ENCODE data around the gene UNC79.

Gene UNC79

DNA sequence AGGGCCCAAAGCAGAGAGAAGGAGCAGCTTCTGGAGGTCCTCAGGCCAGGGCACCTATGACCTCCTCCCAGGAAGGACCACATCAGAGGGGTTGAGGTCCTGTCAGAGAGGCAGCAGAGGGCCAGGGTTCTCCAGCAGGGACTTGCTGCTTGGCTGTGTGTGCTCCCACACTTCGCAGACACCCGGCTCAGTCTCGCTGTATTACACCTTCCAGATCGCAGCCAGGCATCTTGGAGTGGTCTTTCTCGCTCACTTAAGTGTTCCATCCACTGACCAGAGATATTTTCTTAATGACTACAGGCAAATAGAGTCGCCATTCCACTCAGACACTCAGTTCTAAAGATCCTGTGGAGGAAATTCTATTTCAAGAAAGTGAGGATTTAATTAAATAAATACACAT lies 273.2 kb downstream of the UNC79 start:
- DNase-seq (ENCODE audit: extremely low read depth in 1 of 2, low read depth in 1 of 2), result no peak

DNA sequence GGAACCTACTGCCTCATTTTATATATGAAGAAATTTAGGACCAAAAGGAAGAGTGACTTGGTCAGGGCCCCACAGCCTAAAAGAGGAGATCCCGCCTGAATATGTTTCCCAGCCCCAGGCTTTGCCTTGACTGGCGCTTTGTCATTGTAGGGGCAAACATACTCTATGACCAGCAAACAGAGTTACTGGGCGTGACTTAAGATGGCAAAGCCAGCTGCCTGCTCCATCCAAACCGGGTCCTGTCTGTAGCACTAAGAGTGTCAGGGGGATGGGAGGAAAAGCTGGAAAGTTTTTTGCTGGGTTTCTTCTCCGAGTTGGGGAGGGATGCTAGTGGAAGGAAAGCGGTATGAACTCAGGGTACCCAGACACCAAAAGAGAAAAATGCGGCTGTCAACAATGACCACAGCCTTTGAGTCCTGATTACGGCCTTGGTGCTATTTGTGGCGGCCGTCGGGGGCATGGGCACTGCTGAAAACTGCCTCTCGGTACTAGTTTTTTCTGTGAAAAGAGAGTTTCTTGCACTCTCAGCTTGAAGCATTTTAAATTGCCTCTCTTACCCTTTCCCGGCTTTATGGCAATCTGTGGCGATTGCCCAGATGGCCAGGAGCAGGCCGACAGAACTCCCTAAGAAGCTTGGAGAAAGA lies 274.9 kb downstream of the UNC79 start:
- DNase-seq (ENCODE audit: extremely low read depth in 1 of 2, low read depth in 1 of 2), result no peak

DNA sequence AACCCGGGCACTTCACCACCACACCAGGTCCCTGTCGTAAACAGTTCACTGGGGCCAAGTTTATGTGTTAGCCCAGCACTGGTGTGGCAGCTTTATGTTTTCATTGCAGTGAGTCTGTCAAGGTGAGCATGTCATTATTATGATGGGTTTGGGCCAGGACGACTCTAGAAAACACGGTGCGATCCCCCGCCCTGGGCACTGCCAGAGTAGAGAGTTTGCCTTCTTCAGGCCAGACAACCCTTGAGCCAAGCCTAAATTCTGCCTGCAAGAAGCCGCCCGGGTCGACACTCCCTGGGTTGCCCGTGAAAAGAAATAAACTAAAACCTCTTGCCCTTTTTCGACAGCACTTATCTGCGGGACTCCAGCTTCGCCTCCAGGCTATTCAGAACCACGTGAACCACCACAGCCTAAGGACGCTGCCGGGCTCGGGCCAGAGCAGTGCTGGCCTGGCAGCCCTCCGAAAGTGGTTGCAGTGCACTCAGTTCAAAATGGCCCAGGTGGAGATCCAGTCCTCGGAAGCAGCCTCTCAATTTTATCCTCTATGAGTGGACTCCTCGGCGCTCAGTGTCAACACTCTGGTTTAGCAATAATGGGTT lies 275.7 kb downstream of the UNC79 start:
- no peak for DNase-seq (ENCODE audit: extremely low read depth in 1 of 2, low read depth in 1 of 2)

DNA sequence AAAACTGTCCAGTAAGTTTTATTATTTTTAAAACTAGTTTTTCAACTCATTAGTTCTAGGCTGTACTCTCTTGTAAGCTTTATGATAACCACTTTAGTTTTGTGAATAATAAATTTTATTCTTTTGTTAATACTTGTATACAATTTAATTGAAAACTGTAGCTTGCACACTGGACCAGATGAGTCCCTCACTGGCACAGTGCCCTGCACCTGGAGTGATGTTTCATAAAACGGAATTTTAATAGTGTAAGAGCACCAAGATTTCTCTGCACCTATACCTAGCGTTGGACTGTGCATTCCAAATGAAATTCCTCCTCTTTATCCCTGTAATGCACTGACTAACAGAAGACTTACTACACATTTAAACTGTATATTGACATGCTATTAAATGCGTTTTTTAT lies 276.7 kb downstream of the UNC79 start:
- no peak for DNase-seq (ENCODE audit: extremely low read depth in 1 of 2, low read depth in 1 of 2)

DNA sequence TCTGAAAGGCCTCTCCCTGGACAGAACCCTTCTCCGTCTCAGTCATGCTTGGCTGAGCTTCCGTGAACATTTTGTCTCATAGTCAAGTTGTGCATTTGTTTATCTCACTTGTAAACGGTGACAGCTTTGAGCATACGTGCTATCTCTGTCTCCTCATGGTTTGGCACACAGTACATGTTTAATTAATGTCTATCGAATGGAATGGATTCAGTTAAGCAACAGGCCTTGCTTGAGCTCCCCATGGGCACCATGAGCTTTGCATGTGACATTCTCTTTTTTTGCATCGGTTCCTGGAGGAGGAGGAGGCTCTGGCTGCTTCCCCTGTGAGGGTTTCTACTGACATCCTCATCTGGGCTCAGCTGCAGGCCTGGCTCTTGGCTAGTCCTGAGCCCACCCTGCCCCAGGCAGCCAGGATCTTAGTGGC lies 277.6 kb downstream of the UNC79 start:
- DNase-seq (ENCODE audit: extremely low read depth in 1 of 2, low read depth in 1 of 2), result no peak

DNA sequence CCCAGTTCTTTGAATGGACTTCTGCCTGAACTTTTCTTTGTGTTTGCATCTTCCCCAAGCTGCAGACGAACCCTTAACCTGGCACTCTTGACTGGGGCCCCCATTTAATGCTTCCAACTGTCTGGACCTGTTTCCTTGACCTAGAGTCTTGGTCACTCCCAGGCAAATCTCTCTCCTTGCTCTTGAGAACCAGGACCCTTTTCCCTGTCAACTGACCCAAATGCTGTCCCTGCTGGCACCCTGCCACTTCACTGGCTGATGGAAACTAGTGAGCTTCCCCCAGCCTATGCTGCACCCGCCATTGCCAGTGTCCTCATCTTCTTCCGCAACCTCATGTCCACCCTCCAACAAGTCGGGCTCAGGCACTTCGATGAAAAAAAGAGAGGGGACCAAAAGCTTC lies 278.1 kb downstream of the UNC79 start:
- DNase-seq (ENCODE audit: extremely low read depth in 1 of 2, low read depth in 1 of 2), result no peak

DNA sequence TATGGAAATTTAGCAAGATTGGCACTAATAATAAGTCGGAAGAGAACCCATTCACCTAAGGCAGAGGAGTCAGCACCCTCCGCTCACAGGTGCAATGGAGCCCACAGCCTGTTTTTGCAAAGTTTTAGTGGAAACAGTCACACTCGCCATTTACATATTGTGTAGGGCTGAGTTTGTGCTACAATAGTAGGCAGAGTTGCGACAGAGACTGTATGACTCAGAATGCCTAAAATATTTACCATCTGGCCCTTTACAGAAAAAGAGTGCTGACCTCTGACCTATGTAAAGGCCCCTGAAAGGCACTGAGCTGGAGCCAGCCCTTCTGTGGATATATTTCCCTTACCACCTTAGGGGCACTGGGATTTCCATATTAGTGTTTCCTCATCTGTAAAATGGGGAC lies 278.5 kb downstream of the UNC79 start:
- no peak for DNase-seq (ENCODE audit: extremely low read depth in 1 of 2, low read depth in 1 of 2)

DNA sequence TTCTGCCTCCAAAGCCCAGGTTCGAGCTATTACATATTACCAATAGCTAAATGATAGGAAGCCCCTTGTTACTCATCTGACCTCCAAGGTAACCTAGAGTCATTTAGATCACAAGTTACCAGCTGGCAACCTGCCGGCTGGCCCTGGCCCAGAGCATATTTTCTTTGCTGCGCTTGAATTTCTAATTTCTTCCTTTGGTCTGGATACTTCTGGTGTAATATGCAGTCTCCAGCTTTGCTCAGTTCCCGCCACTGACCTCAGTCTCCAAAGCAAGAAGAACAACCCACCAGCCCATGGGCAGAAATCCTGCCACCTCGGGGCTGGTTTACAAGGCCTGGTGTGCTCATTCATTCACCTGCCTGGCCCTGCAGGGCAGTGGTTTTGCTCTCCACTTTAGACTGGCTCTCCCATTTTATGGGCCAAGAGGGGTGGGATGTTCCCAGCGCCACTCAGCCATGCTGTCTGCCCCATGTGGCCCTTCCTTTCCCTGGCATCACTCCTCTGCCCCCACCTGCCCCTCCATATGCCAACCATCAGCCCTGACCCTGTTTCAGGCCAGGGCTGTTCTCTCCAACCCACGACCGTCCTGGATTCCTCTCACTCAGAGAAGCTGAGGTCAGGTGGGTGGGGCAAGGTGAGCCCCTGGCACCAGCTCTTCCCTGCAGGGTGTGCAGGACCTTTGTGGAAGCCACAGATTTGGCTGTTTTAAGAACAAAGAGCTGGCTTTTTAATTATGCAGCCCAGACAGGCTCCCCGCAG lies 281.5 kb downstream of the UNC79 start:
- DNase-seq (ENCODE audit: extremely low read depth in 1 of 2, low read depth in 1 of 2), result no peak

DNA sequence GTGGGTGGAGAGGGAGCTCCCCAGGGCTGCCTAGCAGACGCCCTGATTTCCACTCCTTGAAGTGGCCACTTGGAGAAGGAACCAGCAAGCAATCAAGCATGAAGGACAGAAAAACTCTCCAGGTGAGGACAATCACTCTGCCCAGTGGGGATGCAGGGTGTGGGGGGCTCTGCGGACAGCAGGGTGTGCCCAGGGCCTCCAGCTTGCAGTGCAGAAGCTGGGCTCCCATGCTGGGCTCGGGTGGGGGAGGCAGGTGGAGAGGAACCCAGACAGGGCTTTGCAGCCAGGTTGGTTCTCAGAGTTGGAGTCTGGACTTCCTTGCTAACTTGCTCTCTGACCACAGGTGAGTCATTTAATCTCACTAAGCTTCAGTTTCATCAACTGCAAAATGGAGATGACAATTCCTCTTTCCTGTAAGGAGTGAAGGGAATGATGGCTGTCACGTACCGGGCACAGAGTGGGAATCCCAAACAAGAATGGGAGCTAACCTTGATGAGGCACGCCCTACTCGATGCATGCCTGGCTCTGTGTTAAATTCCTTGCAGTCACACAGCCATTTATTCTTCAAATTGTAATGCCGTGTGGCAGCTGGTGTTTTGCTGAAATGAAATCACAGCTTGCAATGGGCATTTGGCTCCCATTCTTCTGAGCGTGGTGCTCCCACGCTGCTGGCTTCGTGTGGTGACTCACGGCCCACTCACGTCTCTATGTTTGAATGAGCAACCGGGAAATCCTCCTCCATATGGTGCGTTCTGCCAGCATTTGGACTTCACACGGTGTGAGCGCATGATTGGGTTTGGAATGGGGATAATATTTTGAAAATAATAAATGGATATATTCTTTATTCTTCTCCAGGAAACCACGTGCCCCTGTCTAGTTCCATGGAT lies 282.3 kb downstream of the UNC79 start:
- no peak for DNase-seq (ENCODE audit: extremely low read depth in 1 of 2, low read depth in 1 of 2)

DNA sequence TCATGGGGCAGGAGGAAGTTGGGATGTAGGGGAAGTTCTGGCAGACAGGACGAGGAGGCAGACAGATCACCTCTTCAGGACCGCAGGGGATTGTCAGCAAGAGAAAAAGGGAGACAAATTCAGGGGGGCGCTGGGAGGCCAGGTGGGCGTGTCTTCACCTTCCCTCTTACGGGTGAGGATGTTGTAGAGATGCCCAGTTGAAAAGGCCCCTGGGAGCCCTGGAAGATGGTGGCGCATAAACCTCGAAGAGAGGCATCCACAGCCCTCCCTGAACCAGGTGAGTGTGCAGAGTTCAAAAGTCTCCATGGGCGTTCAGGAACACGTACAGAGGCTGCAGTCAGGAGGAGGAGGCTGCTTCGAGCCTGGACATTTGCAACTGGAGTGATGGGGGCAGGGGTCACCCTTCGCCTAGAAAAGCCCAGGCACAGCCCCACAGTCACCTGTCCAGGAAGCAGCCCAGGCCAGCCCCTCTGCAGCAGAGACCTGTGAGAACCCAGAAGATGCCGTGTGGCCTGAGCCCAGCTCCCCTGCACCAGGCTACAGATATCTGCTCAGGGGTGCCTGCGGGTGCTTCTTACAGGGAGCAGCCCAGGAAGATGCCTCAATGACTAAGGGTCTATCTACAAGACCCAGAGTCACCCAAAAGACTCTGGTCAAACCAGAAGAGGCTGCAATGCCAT lies 283.1 kb downstream of the UNC79 start:
- DNase-seq (ENCODE audit: extremely low read depth in 1 of 2, low read depth in 1 of 2), result no peak

DNA sequence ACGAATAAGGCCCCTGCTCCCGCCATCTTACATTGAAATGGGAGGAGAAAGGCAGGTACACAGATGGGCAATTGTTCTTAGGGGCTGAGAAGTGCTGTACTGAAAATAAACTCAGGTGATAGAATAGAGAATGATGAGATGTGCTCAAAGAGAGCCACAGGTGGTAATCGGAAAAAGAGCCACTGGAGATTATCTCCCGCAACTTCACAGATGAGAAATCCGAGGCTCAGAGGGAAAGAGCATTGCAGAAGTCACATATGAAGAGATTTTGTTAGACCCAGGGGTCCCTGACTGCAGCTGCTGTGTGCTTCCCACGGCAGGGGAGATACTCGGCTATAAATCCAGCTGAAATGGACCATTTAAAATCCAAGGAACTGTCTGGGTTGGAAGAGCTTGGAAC lies 283.9 kb downstream of the UNC79 start:
- DNase-seq (ENCODE audit: extremely low read depth in 1 of 2, low read depth in 1 of 2), result no peak

DNA sequence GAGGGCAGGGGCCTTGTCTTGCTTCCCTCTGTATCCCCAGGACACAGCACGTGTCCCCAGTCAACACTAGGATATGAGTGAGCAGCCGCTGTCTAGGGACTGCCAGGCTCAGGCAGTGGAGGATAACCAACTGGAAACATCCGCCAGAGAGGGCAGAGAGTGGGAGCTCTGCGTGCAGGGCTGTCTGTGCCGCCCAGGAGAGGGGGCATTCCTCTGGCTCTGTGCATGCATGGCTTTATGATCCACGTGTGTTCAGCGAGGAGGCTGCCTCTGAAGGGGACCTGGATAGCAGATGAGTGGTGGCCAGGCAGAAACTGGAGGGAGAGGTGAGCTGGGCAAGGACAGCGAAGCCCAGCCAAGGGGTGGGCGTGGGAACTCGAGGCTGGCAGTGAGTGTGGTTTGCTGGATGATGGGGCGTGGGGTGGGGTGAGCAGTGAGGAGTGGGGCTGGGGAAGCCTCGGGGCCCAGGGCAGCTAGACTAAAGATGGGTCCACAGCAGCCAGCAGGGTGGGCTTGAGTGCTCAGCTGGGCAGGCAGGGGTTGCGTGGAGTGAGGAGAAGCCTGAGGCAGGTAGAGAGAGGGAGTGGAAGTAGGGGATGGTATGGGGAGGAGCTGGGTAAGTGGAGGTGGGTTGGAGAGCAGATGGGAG lies 284.7 kb downstream of the UNC79 start:
- no peak for DNase-seq (ENCODE audit: extremely low read depth in 1 of 2, low read depth in 1 of 2)

DNA sequence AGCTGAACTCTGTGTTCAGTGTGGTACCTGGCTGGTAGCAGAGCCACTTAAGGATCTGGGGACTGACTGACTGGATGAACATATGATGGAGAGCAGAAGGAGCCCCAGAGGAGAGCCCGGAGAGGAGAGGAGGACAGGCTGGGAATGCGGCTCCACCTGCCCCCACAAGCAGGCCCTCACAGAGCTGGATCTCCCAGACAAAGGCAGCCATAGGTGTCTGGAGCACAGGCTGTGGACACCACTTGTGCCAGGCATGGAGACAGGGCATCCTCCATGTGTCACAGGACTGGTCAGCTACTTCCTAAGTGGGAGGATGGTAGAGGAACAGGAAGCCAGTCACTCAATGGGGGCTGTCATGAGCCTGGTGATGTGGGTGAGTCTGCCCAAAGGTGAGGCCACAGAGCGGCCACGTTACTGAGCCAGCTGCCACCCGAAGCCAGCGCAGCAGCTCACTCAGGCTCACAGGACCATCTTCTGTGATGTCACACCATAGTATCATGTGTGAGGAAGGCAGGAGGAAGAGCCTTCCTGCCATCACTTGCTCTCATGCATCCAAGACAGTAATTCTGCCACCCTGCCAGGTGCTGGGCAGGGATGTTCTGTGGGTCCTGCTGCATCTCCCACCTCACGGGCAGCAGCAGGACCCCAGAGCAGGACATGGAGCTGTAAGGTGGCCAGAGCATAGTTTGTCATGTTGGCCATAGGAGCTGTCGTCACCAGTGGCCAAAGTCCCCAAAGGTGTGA lies 285.4 kb downstream of the UNC79 start:
- DNase-seq (ENCODE audit: extremely low read depth in 1 of 2, low read depth in 1 of 2), result no peak

DNA sequence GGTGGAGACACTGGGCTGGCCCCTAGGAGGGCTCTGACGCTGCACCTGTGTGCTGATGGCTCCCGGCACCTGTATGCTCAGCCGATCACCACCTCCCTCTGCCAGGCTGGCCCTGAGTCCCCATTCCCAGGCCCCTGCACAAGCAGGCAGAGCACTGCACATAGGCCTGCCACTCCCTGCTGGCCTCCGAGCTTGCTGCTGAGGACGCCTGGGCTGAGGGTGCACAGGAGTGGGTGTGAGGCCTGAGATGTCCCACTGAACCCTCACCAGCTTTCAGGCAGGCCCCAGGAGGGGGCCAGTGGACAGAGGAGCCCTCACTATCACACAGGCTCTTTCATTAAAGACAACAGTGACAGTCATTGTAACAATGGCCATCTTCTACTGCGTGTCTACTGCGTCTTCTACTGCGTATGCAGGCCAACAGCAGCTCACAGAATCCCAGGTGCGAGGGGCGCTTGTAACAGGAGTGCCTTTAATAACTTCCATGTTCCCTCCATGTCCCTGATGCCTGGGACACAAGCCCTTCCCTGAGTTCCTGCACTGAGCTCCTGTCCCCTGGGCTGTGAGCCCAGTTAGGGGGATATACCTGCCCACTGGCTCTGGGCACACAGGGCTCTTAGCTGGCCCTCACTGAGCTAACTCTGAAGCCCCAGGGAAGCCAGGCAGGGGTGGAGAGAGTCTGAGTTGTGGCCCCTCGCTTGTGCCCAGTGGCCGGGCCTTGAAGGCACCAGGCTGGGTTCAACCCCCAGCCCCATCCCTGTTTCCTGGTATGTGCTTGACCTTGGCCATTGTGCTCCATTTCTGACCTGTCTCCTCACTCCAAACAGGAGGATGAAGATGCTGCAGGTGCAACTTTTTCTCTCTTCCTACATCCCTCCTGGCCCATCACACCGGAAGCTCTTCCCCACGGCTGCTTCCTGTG lies 286.3 kb downstream of the UNC79 start:
- DNase-seq (ENCODE audit: extremely low read depth in 1 of 2, low read depth in 1 of 2), result no peak

DNA sequence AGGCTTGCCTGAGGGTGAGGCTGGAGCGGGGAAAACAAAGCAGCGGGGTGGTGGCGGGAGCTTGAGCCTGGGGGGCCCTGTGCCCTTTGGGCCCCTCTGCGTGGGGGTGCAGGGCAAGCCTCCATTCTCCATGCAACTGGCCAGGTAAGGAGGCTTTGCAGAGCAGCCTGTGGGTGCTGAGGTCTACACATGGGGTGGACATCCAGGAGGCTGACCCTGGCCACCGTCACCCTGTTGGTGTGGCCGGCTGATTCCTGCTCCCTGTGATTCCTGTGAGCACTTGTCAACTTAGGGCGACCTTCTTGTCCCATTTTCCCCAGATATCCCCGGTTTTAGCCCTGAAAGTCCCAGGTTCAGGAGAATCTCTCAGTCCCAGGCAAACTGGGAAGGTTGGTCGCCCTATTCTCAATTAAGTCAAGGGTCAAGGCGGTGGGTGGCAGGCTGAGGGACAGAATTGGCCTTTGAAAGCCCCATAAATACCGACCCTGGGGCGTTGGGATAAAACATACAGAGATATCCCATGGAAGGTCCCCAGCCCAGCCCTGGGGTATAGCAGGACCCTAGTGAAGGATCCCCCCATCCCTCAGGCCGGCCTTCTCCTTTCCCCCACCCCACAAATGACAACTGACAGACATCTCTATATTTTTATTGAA lies 287.1 kb downstream of the UNC79 start:
- DNase-seq (ENCODE audit: extremely low read depth in 1 of 2, low read depth in 1 of 2), result no peak

DNA sequence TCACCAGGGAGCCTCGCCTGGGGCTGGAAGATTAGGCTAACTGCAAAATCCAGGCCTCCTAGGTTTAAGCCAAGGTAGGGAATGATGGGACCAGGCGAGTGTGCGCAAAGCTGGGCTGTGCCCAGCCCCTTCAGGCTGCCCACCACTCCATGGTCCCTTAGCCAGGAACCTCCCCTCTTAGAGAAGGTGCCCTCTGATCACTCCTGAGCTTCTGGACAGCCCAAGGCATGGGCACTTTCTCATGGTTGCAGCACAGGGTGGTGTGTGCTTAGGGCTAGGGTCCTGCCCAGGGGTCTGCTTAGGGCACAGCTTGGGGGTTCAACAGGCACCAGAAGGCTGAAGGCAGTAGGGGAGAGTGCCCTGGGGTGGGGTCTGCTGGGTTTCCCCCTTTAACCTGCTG lies 288.5 kb downstream of the UNC79 start:
- no peak for DNase-seq (ENCODE audit: extremely low read depth in 1 of 2, low read depth in 1 of 2)

DNA sequence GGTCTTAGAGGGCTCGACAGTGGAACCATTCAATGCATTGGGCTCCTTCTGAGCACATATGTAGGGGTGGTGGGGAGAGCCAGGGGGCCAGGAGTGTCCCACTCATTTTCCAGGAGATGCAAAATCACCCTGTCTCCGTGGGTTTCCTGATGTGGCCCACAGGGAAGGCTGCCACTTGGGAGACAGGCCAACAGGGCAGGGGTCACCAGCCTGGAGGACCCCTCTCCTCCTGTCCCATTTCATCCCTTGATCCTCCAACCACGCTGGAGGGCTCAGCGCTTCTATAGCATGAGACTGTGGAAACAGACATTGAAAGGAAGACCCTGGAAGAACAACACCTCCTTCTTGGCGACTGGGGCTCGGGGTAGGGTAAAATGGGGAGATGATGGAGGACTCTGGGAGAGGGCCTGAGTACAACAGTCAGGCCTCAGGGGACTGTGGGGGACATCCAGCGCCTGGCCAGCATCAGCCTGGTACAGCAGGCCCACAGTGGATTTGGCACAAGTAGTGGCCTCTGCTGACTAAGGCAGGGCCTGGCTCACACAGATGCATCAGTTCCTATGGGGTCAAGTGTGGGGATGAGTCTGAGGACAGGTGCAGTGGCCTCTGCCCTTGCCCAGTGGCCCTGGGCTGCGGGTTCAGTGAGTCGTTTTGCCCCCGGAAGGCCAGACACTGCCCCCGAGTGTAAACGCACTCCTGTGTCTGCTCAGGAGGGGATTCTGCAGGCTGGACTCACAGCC lies 289.5 kb downstream of the UNC79 start:
- DNase-seq (ENCODE audit: extremely low read depth in 1 of 2, low read depth in 1 of 2), result no peak
